Measurements from ENCODE around the gene DYNLT2.
A peak's percentile ranks its signal among the peaks of the same experiment; 100 is the strongest.

DYNLT2 gene

GRCh38 chr6:169763881-169764280 lies 12.5 kb upstream of the DYNLT2 start:
- H3K27ac ChIP-seq (ENCODE audit: low read depth, low read length), result no peak overlapping the region
- H3K9ac ChIP-seq (ENCODE audit: low read length), result no peak overlapping the region
- no peaks in the 10 kb centered on the region for H3K27me3 ChIP-seq (ENCODE audit: control insufficient read depth in 1 of 2, insufficient read depth in 2 of 2, low read length in 2 of 2)
- no peaks in the 10 kb centered on the region for H3K4me1 ChIP-seq (ENCODE audit: insufficient read depth, low read length)
- H3K36me3 ChIP-seq (ENCODE audit: insufficient read depth, low read length), result peaks cover 44% of the 10 kb centered on the region
- H3K9me3 ChIP-seq (ENCODE audit: low read length), result no peaks in the 10 kb centered on the region
- H3K4me3 ChIP-seq (ENCODE audit: low read depth in 1 of 2, low read length in 2 of 2), result no peak overlapping the region

- no peaks in the 10 kb centered on the region for H3K4me1 ChIP-seq (ENCODE audit: insufficient read depth, low read length)
- no peaks in the 10 kb centered on the region for H3K27me3 ChIP-seq (ENCODE audit: control insufficient read depth in 1 of 2, insufficient read depth in 2 of 2, low read length in 2 of 2)
- no peak overlapping the region for H3K27ac ChIP-seq (ENCODE audit: low read depth, low read length)
- no peak overlapping the region for H3K9ac ChIP-seq (ENCODE audit: low read length)
- H3K4me3 ChIP-seq (ENCODE audit: low read depth in 1 of 2, low read length in 2 of 2), result no peak overlapping the region
- peaks cover 50% of the 10 kb centered on the region for H3K36me3 ChIP-seq (ENCODE audit: insufficient read depth, low read length)
- H3K9me3 ChIP-seq (ENCODE audit: low read length), result no peaks in the 10 kb centered on the region
Observed at GRCh38 chr6:169763308-169763707, 11.9 kb upstream of the DYNLT2 start.

- no peak overlapping the region for H3K4me3 ChIP-seq (ENCODE audit: low read depth in 1 of 2, low read length in 2 of 2)
- peaks cover 19% of the 10 kb centered on the region for H3K4me1 ChIP-seq (ENCODE audit: insufficient read depth, low read length)
- peaks cover 20% of the 10 kb centered on the region for H3K36me3 ChIP-seq (ENCODE audit: insufficient read depth, low read length)
- H3K27ac ChIP-seq (ENCODE audit: low read depth, low read length), result no peak overlapping the region
- H3K9ac ChIP-seq (ENCODE audit: low read length), result no peak overlapping the region
- H3K9me3 ChIP-seq (ENCODE audit: low read length), result no peaks in the 10 kb centered on the region
- no peaks in the 10 kb centered on the region for H3K27me3 ChIP-seq (ENCODE audit: control insufficient read depth in 1 of 2, insufficient read depth in 2 of 2, low read length in 2 of 2)
Observed at GRCh38 chr6:169755162-169755561, 3.8 kb upstream of the DYNLT2 start.

- H3K27ac ChIP-seq (ENCODE audit: low read depth, low read length), result peak overlapping the region; percentile 83
- H3K27me3 ChIP-seq (ENCODE audit: control insufficient read depth in 1 of 2, insufficient read depth in 2 of 2, low read length in 2 of 2), result no peaks in the 10 kb centered on the region
- no peaks in the 10 kb centered on the region for H3K9me3 ChIP-seq (ENCODE audit: low read length)
- H3K36me3 ChIP-seq (ENCODE audit: insufficient read depth, low read length), result no peaks in the 10 kb centered on the region
- peaks cover 25% of the 10 kb centered on the region for H3K4me1 ChIP-seq (ENCODE audit: insufficient read depth, low read length)
- H3K9ac ChIP-seq (ENCODE audit: low read length), result peak overlapping the region; percentile 93
- peak overlapping the region; percentile 78 to 83 for H3K4me3 ChIP-seq (ENCODE audit: low read depth in 1 of 2, low read length in 2 of 2)
Observed at GRCh38 chr6:169752074-169752623, 777 bp upstream of the DYNLT2 start.

GRCh38 chr6:169746556-169746955 lies 4.8 kb downstream of the DYNLT2 start:
- H3K9me3 ChIP-seq (ENCODE audit: low read length), result no peaks in the 10 kb centered on the region
- no peaks in the 10 kb centered on the region for H3K27me3 ChIP-seq (ENCODE audit: control insufficient read depth in 1 of 2, insufficient read depth in 2 of 2, low read length in 2 of 2)
- no peaks in the 10 kb centered on the region for H3K36me3 ChIP-seq (ENCODE audit: insufficient read depth, low read length)
- no peak overlapping the region for H3K9ac ChIP-seq (ENCODE audit: low read length)
- H3K27ac ChIP-seq (ENCODE audit: low read depth, low read length), result no peak overlapping the region
- no peak overlapping the region for H3K4me3 ChIP-seq (ENCODE audit: low read depth in 1 of 2, low read length in 2 of 2)
- peaks cover 14% of the 10 kb centered on the region for H3K4me1 ChIP-seq (ENCODE audit: insufficient read depth, low read length)

- Histone ChIP-seq H3K9me3 (ENCODE audit: low read length) (no peaks in the 10 kb centered on the region), H3K4me1 (ENCODE audit: insufficient read depth, low read length) (peaks cover 8% of the 10 kb centered on the region), H3K4me3 (ENCODE audit: low read depth in 1 of 2, low read length in 2 of 2) (no peak overlapping the region), H3K27me3 (ENCODE audit: control insufficient read depth in 1 of 2, insufficient read depth in 2 of 2, low read length in 2 of 2) (no peaks in the 10 kb centered on the region), H3K36me3 (ENCODE audit: insufficient read depth, low read length) (no peaks in the 10 kb centered on the region), H3K27ac (ENCODE audit: low read depth, low read length) (no peak overlapping the region), H3K9ac (ENCODE audit: low read length) (no peak overlapping the region)
Observed at GRCh38 chr6:169745405-169745804, 6.0 kb downstream of the DYNLT2 start.

- H3K36me3 ChIP-seq (ENCODE audit: insufficient read depth, low read length), result no peaks in the 10 kb centered on the region
- H3K27ac ChIP-seq (ENCODE audit: low read depth, low read length), result no peak overlapping the region
Observed at GRCh38 chr6:169741344-169741743, 10.0 kb downstream of the DYNLT2 start.

GRCh38 chr6:169738976-169739529 lies 12.3 kb downstream of the DYNLT2 start:
- no peaks in the 10 kb centered on the region for H3K27me3 ChIP-seq (ENCODE audit: control insufficient read depth in 1 of 2, insufficient read depth in 2 of 2, low read length in 2 of 2)
- H3K27ac ChIP-seq (ENCODE audit: low read depth, low read length), result no peak overlapping the region
- no peaks in the 10 kb centered on the region for H3K9me3 ChIP-seq (ENCODE audit: low read length)
- H3K36me3 ChIP-seq (ENCODE audit: insufficient read depth, low read length), result no peaks in the 10 kb centered on the region
- no peak overlapping the region for H3K4me3 ChIP-seq (ENCODE audit: low read depth in 1 of 2, low read length in 2 of 2)
- no peaks in the 10 kb centered on the region for H3K4me1 ChIP-seq (ENCODE audit: insufficient read depth, low read length)
- no peak overlapping the region for H3K9ac ChIP-seq (ENCODE audit: low read length)

More at GRCh38 chr6:169741344-169741743, 10.0 kb downstream of the DYNLT2 start:
- no peaks in the 10 kb centered on the region for H3K4me1 ChIP-seq (ENCODE audit: insufficient read depth, low read length)
- no peaks in the 10 kb centered on the region for H3K27me3 ChIP-seq (ENCODE audit: control insufficient read depth in 1 of 2, insufficient read depth in 2 of 2, low read length in 2 of 2)
- no peaks in the 10 kb centered on the region for H3K9me3 ChIP-seq (ENCODE audit: low read length)
- H3K4me3 ChIP-seq (ENCODE audit: low read depth in 1 of 2, low read length in 2 of 2), result no peak overlapping the region
- no peak overlapping the region for H3K9ac ChIP-seq (ENCODE audit: low read length)

GRCh38 chr6:169738204-169738975 lies 13.0 kb downstream of the DYNLT2 start:
- H3K4me1 ChIP-seq (ENCODE audit: insufficient read depth, low read length), result no peaks in the 10 kb centered on the region
- H3K36me3 ChIP-seq (ENCODE audit: insufficient read depth, low read length), result no peaks in the 10 kb centered on the region
- H3K9ac ChIP-seq (ENCODE audit: low read length), result no peak overlapping the region
- no peak overlapping the region for H3K27ac ChIP-seq (ENCODE audit: low read depth, low read length)
- no peak overlapping the region for H3K4me3 ChIP-seq (ENCODE audit: low read depth in 1 of 2, low read length in 2 of 2)
- no peaks in the 10 kb centered on the region for H3K27me3 ChIP-seq (ENCODE audit: control insufficient read depth in 1 of 2, insufficient read depth in 2 of 2, low read length in 2 of 2)
- H3K9me3 ChIP-seq (ENCODE audit: low read length), result no peaks in the 10 kb centered on the region

- no peak overlapping the region for H3K4me3 ChIP-seq (ENCODE audit: low read depth in 1 of 2, low read length in 2 of 2)
- H3K36me3 ChIP-seq (ENCODE audit: insufficient read depth, low read length), result no peaks in the 10 kb centered on the region
- peaks cover 5% of the 10 kb centered on the region for H3K4me1 ChIP-seq (ENCODE audit: insufficient read depth, low read length)
- H3K9me3 ChIP-seq (ENCODE audit: low read length), result no peaks in the 10 kb centered on the region
- no peaks in the 10 kb centered on the region for H3K27me3 ChIP-seq (ENCODE audit: control insufficient read depth in 1 of 2, insufficient read depth in 2 of 2, low read length in 2 of 2)
- no peak overlapping the region for H3K27ac ChIP-seq (ENCODE audit: low read depth, low read length)
- H3K9ac ChIP-seq (ENCODE audit: low read length), result no peak overlapping the region
Observed at GRCh38 chr6:169729961-169730360, 21.4 kb downstream of the DYNLT2 start.

- Histone ChIP-seq H3K27ac (ENCODE audit: low read depth, low read length) (no peak overlapping the region), H3K36me3 (ENCODE audit: insufficient read depth, low read length) (no peaks in the 10 kb centered on the region), H3K4me1 (ENCODE audit: insufficient read depth, low read length) (peaks cover 11% of the 10 kb centered on the region), H3K27me3 (ENCODE audit: control insufficient read depth in 1 of 2, insufficient read depth in 2 of 2, low read length in 2 of 2) (no peaks in the 10 kb centered on the region), H3K9ac (ENCODE audit: low read length) (no peak overlapping the region), H3K9me3 (ENCODE audit: low read length) (no peaks in the 10 kb centered on the region), H3K4me3 (ENCODE audit: low read depth in 1 of 2, low read length in 2 of 2) (no peak overlapping the region)
Observed at GRCh38 chr6:169726963-169727362, 24.4 kb downstream of the DYNLT2 start.

- H3K4me3 ChIP-seq (ENCODE audit: low read depth in 1 of 2, low read length in 2 of 2), result no peak overlapping the region
- no peak overlapping the region for H3K27ac ChIP-seq (ENCODE audit: low read depth, low read length)
- no peaks in the 10 kb centered on the region for H3K36me3 ChIP-seq (ENCODE audit: insufficient read depth, low read length)
- no peaks in the 10 kb centered on the region for H3K27me3 ChIP-seq (ENCODE audit: control insufficient read depth in 1 of 2, insufficient read depth in 2 of 2, low read length in 2 of 2)
- H3K9ac ChIP-seq (ENCODE audit: low read length), result no peak overlapping the region
- no peaks in the 10 kb centered on the region for H3K9me3 ChIP-seq (ENCODE audit: low read length)
- peaks cover 15% of the 10 kb centered on the region for H3K4me1 ChIP-seq (ENCODE audit: insufficient read depth, low read length)
Observed at GRCh38 chr6:169726049-169726400, 25.3 kb downstream of the DYNLT2 start.

Data from muscle layer of colon (tissue), 2 donors.